Activated CD4-positive, alpha-beta T cell treated with anti-CD3 and anti-CD28 coated beads, Interleukin-2, amount 10 ng/mL, durations not matched to agents 7 days and 5 days (primary cell): Measurements from ENCODE around the gene MAN2A1. TPM values are rescaled to one million over a fixed set of nuclear protein-coding genes. Genes with fewer than 3 reads are reported as not detected.

Experiments used
- CTCF ChIA-PET: fragments of 350-600 bp; sonication (Branson Sonifier 250); formaldehyde crosslinking; loops from one replicate; lab custom pipeline; 2021; ENCODE audit warnings: antibody characterized with exemption; lab: Charles Lee
- POLR2A ChIA-PET: fragments of 350-600 bp; sonication (Branson Sonifier 250); formaldehyde crosslinking; loops from one replicate; lab custom pipeline; 2021; ENCODE audit warnings: antibody characterized with exemption; lab: Charles Lee
- DNase-seq: peaks from one replicate; pipeline ENCODE4 v3.0.0-alpha.2; 2020
- H3K27ac Mint-ChIP-seq: one replicate; pipeline ENCODE4 v1.8.0; 2021; ENCODE audit warnings: mild to moderate bottlenecking, moderate library complexity, mixed read lengths
- H3K27me3 Mint-ChIP-seq: one replicate; pipeline ENCODE4 v1.8.0; 2021; ENCODE audit warnings: mixed read lengths
- H3K36me3 Mint-ChIP-seq: one replicate; pipeline ENCODE4 v1.8.0; 2021; ENCODE audit warnings: low read depth, mixed read lengths
- H3K4me1 Mint-ChIP-seq: one replicate; pipeline ENCODE4 v1.8.0; 2021; ENCODE audit warnings: mixed read lengths
- H3K4me3 Mint-ChIP-seq: one replicate; pipeline ENCODE4 v1.8.0; 2021; ENCODE audit warnings: mild to moderate bottlenecking, moderate library complexity, mixed read lengths
- H3K9me3 Mint-ChIP-seq: one replicate; pipeline ENCODE4 v1.8.0; 2021; ENCODE audit warnings: mixed read lengths
- total RNA-seq, 2 experiments: library from RNA; stranded (reverse); gene quantifications; one replicate each; pipeline ENCODE4 v1.2.3, GENCODE V29; 2021

MAN2A1 gene
- total RNA-seq, 2 experiments from 2014 or later: 39.2 to 45.9 TPM

- ChIA-PET CTCF (no interaction called here), POLR2A (no interaction called here)
- peaks cover 2% of the 10 kb centered on the region for H3K4me1 Mint-ChIP-seq
- H3K9me3 Mint-ChIP-seq: peaks cover 2% of the 10 kb centered on the region
- DNase-seq: no peak
- H3K27me3 Mint-ChIP-seq: no peaks in the 10 kb centered on the region
- H3K4me3 Mint-ChIP-seq: no peak overlapping the region
- no peak overlapping the region for H3K27ac Mint-ChIP-seq
- H3K36me3 Mint-ChIP-seq: peaks cover 29% of the 10 kb centered on the region
These were observed 89.5 kb downstream of the MAN2A1 start for GRCh38 chr5:109779036-109779735.

- POLR2A ChIA-PET: no interaction called here
- CTCF ChIA-PET: interaction anchor here (0.6 to 0.9 kb wide), 2 partner anchors 11 to 1487 kb away, joined by 3 to 5 read pairs; no protein-coding TSS in a partner anchor
- H3K9me3 Mint-ChIP-seq: peaks cover 3% of the 10 kb centered on the region
- peaks cover 33% of the 10 kb centered on the region for H3K36me3 Mint-ChIP-seq
- no peak overlapping the region for H3K4me3 Mint-ChIP-seq
- DNase-seq: no peak
- H3K27me3 Mint-ChIP-seq: no peaks in the 10 kb centered on the region
- H3K4me1 Mint-ChIP-seq: peaks cover 10% of the 10 kb centered on the region
- H3K27ac Mint-ChIP-seq: no peak overlapping the region
These were observed 95.0 kb downstream of the MAN2A1 start for GRCh38 chr5:109784687-109785086.

- POLR2A ChIA-PET: no interaction called here
- no peak overlapping the region for H3K27ac Mint-ChIP-seq
- peaks cover 38% of the 10 kb centered on the region for H3K36me3 Mint-ChIP-seq
These were observed 96.6 kb downstream of the MAN2A1 start for GRCh38 chr5:109786206-109786855.

GRCh38 chr5:109788596-109788995 is 98.9 kb downstream of the MAN2A1 start:
- Mint-ChIP-seq H3K4me3 (no peak overlapping the region), H3K27me3 (no peaks in the 10 kb centered on the region), H3K9me3 (peaks cover 10% of the 10 kb centered on the region), H3K36me3 (peaks cover 58% of the 10 kb centered on the region), H3K27ac (no peak overlapping the region), H3K4me1 (peaks cover 10% of the 10 kb centered on the region)
- ChIA-PET CTCF (no interaction called here), POLR2A (no interaction called here)
- DNase-seq: no peak

More at GRCh38 chr5:109786206-109786855, 96.6 kb downstream of the MAN2A1 start:
- CTCF ChIA-PET: interaction anchor here (0.8 kb wide), 1 partner anchor 10 kb away, joined by 3 read pairs; no protein-coding TSS in a partner anchor
- Mint-ChIP-seq H3K4me3 (no peak overlapping the region), H3K4me1 (peaks cover 10% of the 10 kb centered on the region), H3K9me3 (peaks cover 3% of the 10 kb centered on the region), H3K27me3 (no peaks in the 10 kb centered on the region)
- no peak for DNase-seq

- Mint-ChIP-seq H3K36me3 (peaks cover 67% of the 10 kb centered on the region), H3K9me3 (peaks cover 8% of the 10 kb centered on the region), H3K4me3 (no peak overlapping the region), H3K27me3 (no peaks in the 10 kb centered on the region), H3K4me1 (peaks cover 4% of the 10 kb centered on the region), H3K27ac (no peak overlapping the region)
- DNase-seq: no peak
- ChIA-PET CTCF (interaction anchor here (1.1 kb wide), 1 partner anchor 45 kb away, joined by 3 read pairs; no protein-coding TSS in a partner anchor), POLR2A (no interaction called here)
These were observed 102.9 kb downstream of the MAN2A1 start for GRCh38 chr5:109792613-109793012.

GRCh38 chr5:109803854-109804253 is 114.1 kb downstream of the MAN2A1 start:
- no peaks in the 10 kb centered on the region for H3K4me1 Mint-ChIP-seq
- H3K4me3 Mint-ChIP-seq: no peak overlapping the region
- POLR2A ChIA-PET: no interaction called here
- no peak for DNase-seq
- no peak overlapping the region for H3K27ac Mint-ChIP-seq
- CTCF ChIA-PET: no interaction called here
- H3K36me3 Mint-ChIP-seq: peaks cover 29% of the 10 kb centered on the region
- no peaks in the 10 kb centered on the region for H3K27me3 Mint-ChIP-seq
- peaks cover 4% of the 10 kb centered on the region for H3K9me3 Mint-ChIP-seq

GRCh38 chr5:109805472-109805871 is 115.7 kb downstream of the MAN2A1 start:
- H3K4me1 Mint-ChIP-seq: no peaks in the 10 kb centered on the region
- no peak overlapping the region for H3K4me3 Mint-ChIP-seq
- no peaks in the 10 kb centered on the region for H3K27me3 Mint-ChIP-seq
- DNase-seq: no peak
- H3K9me3 Mint-ChIP-seq: no peaks in the 10 kb centered on the region
- peaks cover 35% of the 10 kb centered on the region for H3K36me3 Mint-ChIP-seq
- no peak overlapping the region for H3K27ac Mint-ChIP-seq
- POLR2A ChIA-PET: no interaction called here
- CTCF ChIA-PET: no interaction called here

- H3K27me3 Mint-ChIP-seq: no peaks in the 10 kb centered on the region
- CTCF ChIA-PET: no interaction called here
- no peak for DNase-seq
- H3K9me3 Mint-ChIP-seq: no peaks in the 10 kb centered on the region
- POLR2A ChIA-PET: no interaction called here
- H3K4me1 Mint-ChIP-seq: no peaks in the 10 kb centered on the region
- H3K36me3 Mint-ChIP-seq: peaks cover 36% of the 10 kb centered on the region
- no peak overlapping the region for H3K4me3 Mint-ChIP-seq
- no peak overlapping the region for H3K27ac Mint-ChIP-seq
These were observed 116.2 kb downstream of the MAN2A1 start for GRCh38 chr5:109805883-109806282.

- ChIA-PET CTCF (no interaction called here), POLR2A (no interaction called here)
- Mint-ChIP-seq H3K4me1 (no peaks in the 10 kb centered on the region), H3K27me3 (no peaks in the 10 kb centered on the region), H3K27ac (no peak overlapping the region), H3K36me3 (peaks cover 37% of the 10 kb centered on the region), H3K9me3 (no peaks in the 10 kb centered on the region), H3K4me3 (no peak overlapping the region)
- DNase-seq: no peak
These were observed 123.0 kb downstream of the MAN2A1 start for GRCh38 chr5:109812698-109813097.

- Mint-ChIP-seq H3K27ac (no peak overlapping the region), H3K36me3 (peaks cover 37% of the 10 kb centered on the region), H3K4me1 (no peaks in the 10 kb centered on the region), H3K9me3 (no peaks in the 10 kb centered on the region), H3K4me3 (no peak overlapping the region), H3K27me3 (no peaks in the 10 kb centered on the region)
- CTCF ChIA-PET: interaction anchor here (1.0 kb wide), 1 partner anchor 11 kb away, joined by 3 read pairs; no protein-coding TSS in a partner anchor
- POLR2A ChIA-PET: no interaction called here
- no peak for DNase-seq
These were observed 127.0 kb downstream of the MAN2A1 start for GRCh38 chr5:109816732-109817131.

- POLR2A ChIA-PET: no interaction called here
These were observed 130.2 kb downstream of the MAN2A1 start for GRCh38 chr5:109819878-109820277.

GRCh38 chr5:109823597-109823996 is 133.9 kb downstream of the MAN2A1 start:
- POLR2A ChIA-PET: interaction anchor here (0.6 kb wide), 1 partner anchor 59 kb away, joined by 6 read pairs; no protein-coding TSS in a partner anchor
- Mint-ChIP-seq H3K4me3 (no peak overlapping the region), H3K27ac (no peak overlapping the region), H3K9me3 (peaks cover 5% of the 10 kb centered on the region), H3K27me3 (no peaks in the 10 kb centered on the region), H3K4me1 (no peaks in the 10 kb centered on the region), H3K36me3 (peaks cover 68% of the 10 kb centered on the region)
- CTCF ChIA-PET: interaction anchor here (1.3 kb wide), 1 partner anchor 27 kb away, joined by 3 read pairs; no protein-coding TSS in a partner anchor
- DNase-seq: no peak

More at GRCh38 chr5:109819878-109820277, 130.2 kb downstream of the MAN2A1 start:
- no peaks in the 10 kb centered on the region for H3K9me3 Mint-ChIP-seq
- H3K27ac Mint-ChIP-seq: no peak overlapping the region
- H3K4me1 Mint-ChIP-seq: no peaks in the 10 kb centered on the region
- H3K4me3 Mint-ChIP-seq: no peak overlapping the region
- DNase-seq: no peak
- CTCF ChIA-PET: no interaction called here
- H3K27me3 Mint-ChIP-seq: no peaks in the 10 kb centered on the region
- H3K36me3 Mint-ChIP-seq: peaks cover 43% of the 10 kb centered on the region

- Mint-ChIP-seq H3K9me3 (peaks cover 9% of the 10 kb centered on the region), H3K4me3 (no peak overlapping the region), H3K27ac (no peak overlapping the region), H3K36me3 (peaks cover 73% of the 10 kb centered on the region), H3K27me3 (no peaks in the 10 kb centered on the region), H3K4me1 (no peaks in the 10 kb centered on the region)
- ChIA-PET CTCF (interaction anchor here (0.6 kb wide), 1 partner anchor 10 kb away, joined by 3 read pairs; no protein-coding TSS in a partner anchor), POLR2A (no interaction called here)
- DNase-seq: no peak
These were observed 135.7 kb downstream of the MAN2A1 start for GRCh38 chr5:109825450-109825849.
